Type B pancreatic cell (in vitro differentiated cells): ENCODE results near the gene SESN2. TPM values are rescaled to one million over a fixed set of nuclear protein-coding genes. Genes with fewer than 3 reads are reported as not detected.

Experiments used
- DNase-seq: peaks from one replicate; pipeline ENCODE4 v3.0.0; 2021; ENCODE audit warnings: mixed read lengths; ENCODE audit not compliant: unreplicated experiment; ENCODE audit errors: extremely low spot score
- H3K27ac Mint-ChIP-seq: 2 replicates; pipeline ENCODE4 v1.8.0; 2021; ENCODE audit warnings: mild to moderate bottlenecking, mixed read lengths
- H3K27me3 Mint-ChIP-seq: 2 replicates; pipeline ENCODE4 v1.8.0; 2021; ENCODE audit warnings: mixed read lengths
- H3K36me3 Mint-ChIP-seq: 2 replicates; pipeline ENCODE4 v1.8.0; 2021; ENCODE audit warnings: mixed read lengths
- H3K4me1 Mint-ChIP-seq: one replicate; pipeline ENCODE4 v1.8.0; 2021; ENCODE audit warnings: mixed read lengths; ENCODE audit not compliant: unreplicated experiment
- H3K4me3 Mint-ChIP-seq: 2 replicates; pipeline ENCODE4 v1.8.0; 2021; ENCODE audit warnings: mild to moderate bottlenecking, mixed read lengths
- H3K9me3 Mint-ChIP-seq: 2 replicates; pipeline ENCODE4 v1.8.0; 2021; ENCODE audit warnings: mixed read lengths
- CTCF ChIP-seq: fragments of 200-600 bp; sonication (generic); conservative IDR thresholded peaks from 2 replicates; pipeline ENCODE4 v1.5.0; 2021; ENCODE audit warnings: antibody characterized with exemption, mild to moderate bottlenecking
- total RNA-seq: library from RNA; stranded (reverse); gene quantifications from 2 replicates; pipeline ENCODE4 v1.2.1, GENCODE V29; 2021; ENCODE audit warnings: low replicate concordance

Gene SESN2
- total RNA-seq, 1 donor from 2014 or later = 21.5 TPM

GRCh38 chr1:28273216-28273860 is 14.0 kb downstream of the SESN2 start:
- peaks cover 12% of the 10 kb centered on the region for H3K36me3 Mint-ChIP-seq
- H3K4me3 Mint-ChIP-seq = no peak overlapping the region
- TF ChIP-seq CTCF = no peak
- H3K27me3 Mint-ChIP-seq = no peaks in the 10 kb centered on the region
- DNase-seq = no peak
- H3K4me1 Mint-ChIP-seq = no peaks in the 10 kb centered on the region
- no peaks in the 10 kb centered on the region for H3K9me3 Mint-ChIP-seq
- H3K27ac Mint-ChIP-seq = no peak overlapping the region

GRCh38 chr1:28278763-28279162 is 19.4 kb downstream of the SESN2 start:
- H3K27me3 Mint-ChIP-seq = no peaks in the 10 kb centered on the region
- TF ChIP-seq CTCF = no peak
- peaks cover 18% of the 10 kb centered on the region for H3K36me3 Mint-ChIP-seq
- H3K4me3 Mint-ChIP-seq = no peak overlapping the region
- no peak for DNase-seq
- H3K9me3 Mint-ChIP-seq = no peaks in the 10 kb centered on the region
- no peak overlapping the region for H3K27ac Mint-ChIP-seq
- no peaks in the 10 kb centered on the region for H3K4me1 Mint-ChIP-seq

GRCh38 chr1:28279721-28280120 is 20.4 kb downstream of the SESN2 start:
- H3K27ac Mint-ChIP-seq = no peak overlapping the region

GRCh38 chr1:28280501-28280900 is 21.2 kb downstream of the SESN2 start:
- no peaks in the 10 kb centered on the region for H3K27me3 Mint-ChIP-seq
- H3K4me1 Mint-ChIP-seq = no peaks in the 10 kb centered on the region
- no peaks in the 10 kb centered on the region for H3K9me3 Mint-ChIP-seq
- no peak overlapping the region for H3K4me3 Mint-ChIP-seq
- H3K27ac Mint-ChIP-seq = no peak overlapping the region
- peaks cover 14% of the 10 kb centered on the region for H3K36me3 Mint-ChIP-seq
- no peak for DNase-seq
- TF ChIP-seq CTCF = no peak

More at GRCh38 chr1:28279721-28280120, 20.4 kb downstream of the SESN2 start:
- H3K4me1 Mint-ChIP-seq = no peaks in the 10 kb centered on the region
- no peak for DNase-seq
- no peak overlapping the region for H3K4me3 Mint-ChIP-seq
- H3K9me3 Mint-ChIP-seq = no peaks in the 10 kb centered on the region
- peaks cover 18% of the 10 kb centered on the region for H3K36me3 Mint-ChIP-seq
- no peaks in the 10 kb centered on the region for H3K27me3 Mint-ChIP-seq
- TF ChIP-seq CTCF = no peak

GRCh38 chr1:28280977-28281381 is 21.7 kb downstream of the SESN2 start:
- no peak overlapping the region for H3K4me3 Mint-ChIP-seq
- no peak for DNase-seq
- no peaks in the 10 kb centered on the region for H3K9me3 Mint-ChIP-seq
- no peaks in the 10 kb centered on the region for H3K4me1 Mint-ChIP-seq
- H3K27ac Mint-ChIP-seq = no peak overlapping the region
- TF ChIP-seq CTCF = no peak
- peaks cover 14% of the 10 kb centered on the region for H3K36me3 Mint-ChIP-seq
- H3K27me3 Mint-ChIP-seq = no peaks in the 10 kb centered on the region
